ENCODE data around the gene ACTR3C.

GRCh38 chr7:150339409-150339809 lies 16.1 kb upstream of the ACTR3C start:
- no peak for TF ChIP-seq ISL1 (CRISPR knock-in tag; IDR thresholded peaks at IDR 0.05)
- TF ChIP-seq SNAI2 (CRISPR knock-in tag; IDR thresholded peaks at IDR 0.05), result no peak
- TF ChIP-seq CSRNP3 (CRISPR knock-in tag; IDR thresholded peaks at IDR 0.05), result no peak
- no peak for TF ChIP-seq PATZ1 (CRISPR knock-in tag; IDR thresholded peaks at IDR 0.05; ENCODE audit: borderline replicate concordance)
- TF ChIP-seq ZC3H10 (CRISPR knock-in tag; IDR thresholded peaks at IDR 0.05), result no peak
- no peak for TF ChIP-seq ZFP30 (CRISPR knock-in tag; IDR thresholded peaks at IDR 0.05)
- TF ChIP-seq GLIS3 (CRISPR knock-in tag; IDR thresholded peaks at IDR 0.05), result no peak
- no peak for TF ChIP-seq OSR1 (CRISPR knock-in tag; IDR thresholded peaks at IDR 0.05)
- TF ChIP-seq TCF4 (CRISPR knock-in tag; IDR thresholded peaks at IDR 0.05; ENCODE audit: borderline replicate concordance), result no peak
- no peak for TF ChIP-seq ZNF8 (CRISPR knock-in tag; IDR thresholded peaks at IDR 0.05)
- TF ChIP-seq TOX (CRISPR knock-in tag; IDR thresholded peaks at IDR 0.05; ENCODE audit: borderline replicate concordance), result no peak
- TF ChIP-seq PPARA (CRISPR knock-in tag; IDR thresholded peaks at IDR 0.05; ENCODE audit: borderline replicate concordance), result no peak
- no peak for TF ChIP-seq CREB5 (CRISPR knock-in tag; IDR thresholded peaks at IDR 0.05; ENCODE audit: low read depth)
- no peak for TF ChIP-seq CSDC2 (CRISPR knock-in tag; IDR thresholded peaks at IDR 0.05)
